Right atrium auricular region (tissue), 2 donors: ENCODE data around the gene CMKLR1. TPM values are rescaled to one million over a fixed set of nuclear protein-coding genes. Genes with fewer than 3 reads are reported as not detected.
A peak's percentile ranks its signal among the peaks of the same experiment; 100 is the strongest.

Source experiments
- DNase-seq: peaks from one replicate; pipeline ENCODE4 v3.0.0-alpha.2; 2019; ENCODE audit warnings: low spot score
- H3K27ac ChIP-seq, 2 donors: fragments of 200-600 bp; sonication (generic); 1 replicate in 1 of 2; 2 replicates in 1 of 2; pipeline ENCODE4 v1.5.1; 2016 to 2019
- H3K27me3 ChIP-seq, 2 donors: fragments of 200-600 bp; sonication (generic); one replicate each; pipeline versions ENCODE4 v1.5.1 to v1.6.0; 2017 to 2019
- H3K36me3 ChIP-seq: fragments of 200-600 bp; sonication (generic); one replicate; pipeline ENCODE4 v1.5.1; 2016
- H3K4me1 ChIP-seq, 2 donors: fragments of 200-600 bp; sonication (generic); one replicate each; pipeline versions ENCODE4 v1.5.1 to v1.6.0; 2017 to 2019
- H3K4me3 ChIP-seq, 2 donors: fragments of 200-600 bp; sonication (generic); 1 replicate in 1 of 2; 2 replicates in 1 of 2; pipeline ENCODE4 v1.5.1; 2017 to 2019; ENCODE audit warnings: mild to moderate bottlenecking in 1 of 2, moderate library complexity in 1 of 2
- H3K9me3 ChIP-seq, 2 donors: fragments of 200-600 bp; sonication (generic); one replicate each; pipeline ENCODE4 v1.5.1; 2019
- CTCF ChIP-seq, 2 donors: fragments of 200-600 bp; sonication (generic); IDR thresholded peaks; one replicate each; pipeline ENCODE4 v1.5.1; 2019; ENCODE audit warnings: antibody characterized with exemption in 2 of 2
- total RNA-seq, 2 donors: library from RNA; depleted of rRNA; stranded (reverse); fragments of >200 nt; gene quantifications; one replicate each; pipeline ENCODE4 v1.1.0, GENCODE V29; 2016

The CMKLR1 gene
- total RNA-seq, 2 donors from 2014 or later = 6.2 to 11.0 TPM

GRCh38 chr12:108302403-108303311, 36.5 kb downstream of the CMKLR1 start:
- Histone ChIP-seq H3K27me3 (no peaks in the 10 kb centered on the region), H3K27ac (peak overlapping the region; percentile 84 to 86), H3K4me3 (no peak overlapping the region), H3K36me3 (no peaks in the 10 kb centered on the region), H3K4me1 (peaks cover 0 to 61% of the 10 kb centered on the region in 2 donors), H3K9me3 (no peaks in the 10 kb centered on the region)
- TF ChIP-seq CTCF (IDR thresholded peaks at IDR 0.05) = no peak
- DNase-seq = peak; percentile 92

- Histone ChIP-seq H3K27ac (peak overlapping the region in 1 of 2 donors; percentile 84), H3K4me1 (peaks cover 0 to 54% of the 10 kb centered on the region in 2 donors), H3K4me3 (no peak overlapping the region), H3K9me3 (no peaks in the 10 kb centered on the region), H3K27me3 (no peaks in the 10 kb centered on the region), H3K36me3 (no peaks in the 10 kb centered on the region)
- no peak for TF ChIP-seq CTCF (IDR thresholded peaks at IDR 0.05)
- DNase-seq = no peak
These were observed 37.1 kb downstream of the CMKLR1 start for GRCh38 chr12:108302016-108302402.

- Histone ChIP-seq H3K27ac (no peak overlapping the region), H3K36me3 (no peaks in the 10 kb centered on the region), H3K27me3 (no peaks in the 10 kb centered on the region), H3K4me3 (no peak overlapping the region), H3K4me1 (peaks cover 0 to 48% of the 10 kb centered on the region in 2 donors), H3K9me3 (no peaks in the 10 kb centered on the region)
- TF ChIP-seq CTCF (IDR thresholded peaks at IDR 0.05) = no peak
- no peak for DNase-seq
These were observed 37.8 kb downstream of the CMKLR1 start for GRCh38 chr12:108301346-108301745.

GRCh38 chr12:108299980-108300696, 39.0 kb downstream of the CMKLR1 start:
- H3K27me3 ChIP-seq = no peaks in the 10 kb centered on the region
- no peak for DNase-seq
- no peaks in the 10 kb centered on the region for H3K36me3 ChIP-seq
- H3K9me3 ChIP-seq = no peaks in the 10 kb centered on the region
- H3K4me3 ChIP-seq = no peak overlapping the region
- peaks cover 0 to 35% of the 10 kb centered on the region in 2 donors for H3K4me1 ChIP-seq
- H3K27ac ChIP-seq = no peak overlapping the region
- no peak for TF ChIP-seq CTCF (IDR thresholded peaks at IDR 0.05)

- no peak overlapping the region for H3K27ac ChIP-seq
- DNase-seq = no peak
- no peak overlapping the region for H3K4me3 ChIP-seq
- no peaks in the 10 kb centered on the region for H3K27me3 ChIP-seq
- no peaks in the 10 kb centered on the region for H3K36me3 ChIP-seq
- no peaks in the 10 kb centered on the region for H3K9me3 ChIP-seq
- H3K4me1 ChIP-seq = peaks cover 0 to 29% of the 10 kb centered on the region in 2 donors
- TF ChIP-seq CTCF (IDR thresholded peaks at IDR 0.05) = no peak
These were observed 39.6 kb downstream of the CMKLR1 start for GRCh38 chr12:108299516-108299915.
